Measurements from ENCODE around the gene GPC6. TPM values are rescaled to one million over a fixed set of nuclear protein-coding genes. Genes with fewer than 3 reads are reported as not detected.
A peak's percentile ranks its signal among the peaks of the same experiment; 100 is the strongest.
"Not testable (repeated sequence)": the region's sequence is repeated elsewhere in the genome, so short reads cannot be mapped to it uniquely, and the experiment has no call there.

GPC6 gene
- total RNA-seq, 1 experiment from 2014 or later: 1.6 TPM

GRCh38 chr13:94328381-94329041 is 1101.9 kb downstream of the GPC6 start:
- H3K27ac ChIP-seq: no peak overlapping the region
- H3K4me3 ChIP-seq: no peak overlapping the region
- no peaks in the 10 kb centered on the region for H3K27me3 ChIP-seq (replicated peaks)
- DNase-seq (ENCODE audit: low read depth in 1 of 2, low spot score in 2 of 2): no peak
- peaks cover 61% of the 10 kb centered on the region for H3K4me1 ChIP-seq (replicated peaks)
- no peaks in the 10 kb centered on the region for H3K9me3 ChIP-seq (replicated peaks)
- H3K36me3 ChIP-seq: no peaks in the 10 kb centered on the region

- no peak overlapping the region for H3K4me3 ChIP-seq
- DNase-seq (ENCODE audit: low read depth in 1 of 2, low spot score in 2 of 2): no peak
Measured at GRCh38 chr13:94329277-94329676, 1102.7 kb downstream of the GPC6 start.

GRCh38 chr13:94329754-94330551 is 1103.3 kb downstream of the GPC6 start:
- peak overlapping the region; percentile 46 for H3K27ac ChIP-seq

More at GRCh38 chr13:94329277-94329676, 1102.7 kb downstream of the GPC6 start:
- Histone ChIP-seq H3K4me1 (replicated peaks) (peaks cover 57% of the 10 kb centered on the region), H3K9me3 (replicated peaks) (no peaks in the 10 kb centered on the region), H3K27me3 (replicated peaks) (no peaks in the 10 kb centered on the region), H3K27ac (peak overlapping the region; percentile 46), H3K36me3 (no peaks in the 10 kb centered on the region)

GRCh38 chr13:94330552-94331071 is 1104.0 kb downstream of the GPC6 start:
- no peak overlapping the region for H3K27ac ChIP-seq
- H3K4me1 ChIP-seq (replicated peaks): peaks cover 48% of the 10 kb centered on the region
- H3K27me3 ChIP-seq (replicated peaks): no peaks in the 10 kb centered on the region
- H3K9me3 ChIP-seq (replicated peaks): no peaks in the 10 kb centered on the region
- H3K36me3 ChIP-seq: no peaks in the 10 kb centered on the region
- no peak for DNase-seq (ENCODE audit: low read depth in 1 of 2, low spot score in 2 of 2)
- no peak overlapping the region for H3K4me3 ChIP-seq

More at GRCh38 chr13:94329754-94330551, 1103.3 kb downstream of the GPC6 start:
- H3K4me3 ChIP-seq: no peak overlapping the region
- peak in 1 of 2 experiments; percentile 56 for DNase-seq (ENCODE audit: low read depth in 1 of 2, low spot score in 2 of 2)
- H3K27me3 ChIP-seq (replicated peaks): no peaks in the 10 kb centered on the region
- H3K9me3 ChIP-seq (replicated peaks): no peaks in the 10 kb centered on the region
- H3K36me3 ChIP-seq: no peaks in the 10 kb centered on the region
- H3K4me1 ChIP-seq (replicated peaks): peaks cover 55% of the 10 kb centered on the region

- H3K27me3 ChIP-seq (replicated peaks): no peaks in the 10 kb centered on the region
- no peak overlapping the region for H3K4me3 ChIP-seq
Measured at GRCh38 chr13:94331281-94331680, 1104.7 kb downstream of the GPC6 start.

GRCh38 chr13:94332359-94333096 is 1105.9 kb downstream of the GPC6 start:
- no peak overlapping the region for H3K27ac ChIP-seq
- H3K9me3 ChIP-seq (replicated peaks): no peaks in the 10 kb centered on the region
- DNase-seq (ENCODE audit: low read depth in 1 of 2, low spot score in 2 of 2): no peak
- peaks cover 29% of the 10 kb centered on the region for H3K4me1 ChIP-seq (replicated peaks)
- H3K27me3 ChIP-seq (replicated peaks): no peaks in the 10 kb centered on the region
- H3K36me3 ChIP-seq: no peaks in the 10 kb centered on the region
- H3K4me3 ChIP-seq: no peak overlapping the region

More at GRCh38 chr13:94331281-94331680, 1104.7 kb downstream of the GPC6 start:
- Histone ChIP-seq H3K36me3 (no peaks in the 10 kb centered on the region), H3K9me3 (replicated peaks) (no peaks in the 10 kb centered on the region), H3K4me1 (replicated peaks) (peaks cover 42% of the 10 kb centered on the region), H3K27ac (no peak overlapping the region)
- no peak for DNase-seq (ENCODE audit: low read depth in 1 of 2, low spot score in 2 of 2)

- H3K4me1 ChIP-seq (replicated peaks): peaks cover 22% of the 10 kb centered on the region
- no peak overlapping the region for H3K4me3 ChIP-seq
- no peak overlapping the region for H3K27ac ChIP-seq
Measured at GRCh38 chr13:94333131-94333820, 1106.7 kb downstream of the GPC6 start.

GRCh38 chr13:94335761-94336526 is 1109.3 kb downstream of the GPC6 start:
- no peak for DNase-seq (ENCODE audit: low read depth in 1 of 2, low spot score in 2 of 2)

More at GRCh38 chr13:94333131-94333820, 1106.7 kb downstream of the GPC6 start:
- Histone ChIP-seq H3K36me3 (no peaks in the 10 kb centered on the region), H3K9me3 (replicated peaks) (no peaks in the 10 kb centered on the region), H3K27me3 (replicated peaks) (no peaks in the 10 kb centered on the region)
- no peak for DNase-seq (ENCODE audit: low read depth in 1 of 2, low spot score in 2 of 2)

GRCh38 chr13:94339116-94339687 is 1112.6 kb downstream of the GPC6 start:
- H3K4me3 ChIP-seq: no peak overlapping the region
- no peak for DNase-seq (ENCODE audit: low read depth in 1 of 2, low spot score in 2 of 2)

More at GRCh38 chr13:94335761-94336526, 1109.3 kb downstream of the GPC6 start:
- no peak overlapping the region for H3K4me3 ChIP-seq
- H3K27me3 ChIP-seq (replicated peaks): no peaks in the 10 kb centered on the region
- no peaks in the 10 kb centered on the region for H3K9me3 ChIP-seq (replicated peaks)
- H3K27ac ChIP-seq: no peak overlapping the region
- no peaks in the 10 kb centered on the region for H3K4me1 ChIP-seq (replicated peaks)
- H3K36me3 ChIP-seq: no peaks in the 10 kb centered on the region

GRCh38 chr13:94342436-94343242 is 1116.0 kb downstream of the GPC6 start:
- no peak overlapping the region for H3K27ac ChIP-seq
- H3K4me1 ChIP-seq (replicated peaks): no peaks in the 10 kb centered on the region
- no peaks in the 10 kb centered on the region for H3K9me3 ChIP-seq (replicated peaks)
- no peak overlapping the region for H3K4me3 ChIP-seq
- DNase-seq (ENCODE audit: low read depth in 1 of 2, low spot score in 2 of 2): no peak
- no peaks in the 10 kb centered on the region for H3K36me3 ChIP-seq
- no peaks in the 10 kb centered on the region for H3K27me3 ChIP-seq (replicated peaks)

More at GRCh38 chr13:94339116-94339687, 1112.6 kb downstream of the GPC6 start:
- Histone ChIP-seq H3K4me1 (replicated peaks) (no peaks in the 10 kb centered on the region), H3K9me3 (replicated peaks) (no peaks in the 10 kb centered on the region), H3K27me3 (replicated peaks) (no peaks in the 10 kb centered on the region), H3K27ac (no peak overlapping the region), H3K36me3 (no peaks in the 10 kb centered on the region)

- Histone ChIP-seq H3K27ac (no peak overlapping the region), H3K4me1 (replicated peaks) (no peaks in the 10 kb centered on the region)
- no peak for DNase-seq (ENCODE audit: low read depth in 1 of 2, low spot score in 2 of 2)
Measured at GRCh38 chr13:94343243-94343585, 1116.6 kb downstream of the GPC6 start.

GRCh38 chr13:94343687-94344086 is 1117.1 kb downstream of the GPC6 start:
- H3K4me3 ChIP-seq; H3K4me1 ChIP-seq (replicated peaks); H3K9me3 ChIP-seq (replicated peaks); H3K36me3 ChIP-seq; H3K27ac ChIP-seq; DNase-seq (ENCODE audit: low read depth in 1 of 2, low spot score in 2 of 2); H3K27me3 ChIP-seq (replicated peaks): not testable (repeated sequence)

More at GRCh38 chr13:94343243-94343585, 1116.6 kb downstream of the GPC6 start:
- Histone ChIP-seq H3K36me3 (no peaks in the 10 kb centered on the region), H3K9me3 (replicated peaks) (no peaks in the 10 kb centered on the region), H3K4me3 (no peak overlapping the region), H3K27me3 (replicated peaks) (no peaks in the 10 kb centered on the region)

Measured in SJSA1 (cell line).